PFSK-1 (cell line): ENCODE measurements around the gene PTPRO.

Experiments used
- POLR2AphosphoS5 ChIP-seq: IDR thresholded peaks from 2 replicates; pipeline ENCODE4 v1.6.1; 2012; ENCODE audit warnings: low read depth, mild to moderate bottlenecking, control low read depth, low read length, moderate library complexity
- SIN3A ChIP-seq: IDR thresholded peaks from 2 replicates; pipeline ENCODE4 v1.6.1; 2012; ENCODE audit warnings: mild to moderate bottlenecking, low read length, moderate library complexity, borderline replicate concordance; ENCODE audit not compliant: insufficient read depth
- TAF1 ChIP-seq: IDR thresholded peaks from 2 replicates; pipeline ENCODE4 v1.6.1; 2012; ENCODE audit warnings: low read length, control low read depth, borderline replicate concordance; ENCODE audit not compliant: insufficient read depth
- TF ChIP-seq, protein P1 (sequence below), 2 experiments: IDR thresholded peaks; 2 replicates each; pipeline versions ENCODE4 v1.6.1 to v1.8.0; 2011 to 2012; ENCODE audit warnings: low read depth in 2 of 2, low read length in 2 of 2, control low read depth in 1 of 2, inconsistent platforms in 1 of 2, mild to moderate bottlenecking in 1 of 2, moderate library complexity in 1 of 2; ENCODE audit not compliant: insufficient read depth in 1 of 2

DNA sequence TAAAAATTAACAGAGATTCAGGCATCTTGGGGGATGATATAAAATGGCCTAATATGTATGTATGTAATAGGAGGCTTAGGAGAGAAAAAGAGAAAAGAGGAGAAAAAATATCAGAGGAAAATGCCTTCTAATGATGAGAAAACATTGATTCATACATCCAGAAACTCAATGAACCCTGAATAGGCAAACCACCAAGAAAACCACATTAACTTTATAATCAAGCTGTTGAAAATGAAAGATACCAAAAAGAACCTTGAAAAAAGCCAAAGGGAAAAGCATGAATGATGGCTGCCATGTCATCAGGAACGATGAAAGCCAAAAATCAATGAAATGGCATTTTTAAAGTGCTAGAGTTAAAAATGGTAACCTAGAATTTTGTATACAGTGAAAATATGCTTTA lies 286.6 kb downstream of the PTPRO start:
- TF ChIP-seq, protein P1, sequence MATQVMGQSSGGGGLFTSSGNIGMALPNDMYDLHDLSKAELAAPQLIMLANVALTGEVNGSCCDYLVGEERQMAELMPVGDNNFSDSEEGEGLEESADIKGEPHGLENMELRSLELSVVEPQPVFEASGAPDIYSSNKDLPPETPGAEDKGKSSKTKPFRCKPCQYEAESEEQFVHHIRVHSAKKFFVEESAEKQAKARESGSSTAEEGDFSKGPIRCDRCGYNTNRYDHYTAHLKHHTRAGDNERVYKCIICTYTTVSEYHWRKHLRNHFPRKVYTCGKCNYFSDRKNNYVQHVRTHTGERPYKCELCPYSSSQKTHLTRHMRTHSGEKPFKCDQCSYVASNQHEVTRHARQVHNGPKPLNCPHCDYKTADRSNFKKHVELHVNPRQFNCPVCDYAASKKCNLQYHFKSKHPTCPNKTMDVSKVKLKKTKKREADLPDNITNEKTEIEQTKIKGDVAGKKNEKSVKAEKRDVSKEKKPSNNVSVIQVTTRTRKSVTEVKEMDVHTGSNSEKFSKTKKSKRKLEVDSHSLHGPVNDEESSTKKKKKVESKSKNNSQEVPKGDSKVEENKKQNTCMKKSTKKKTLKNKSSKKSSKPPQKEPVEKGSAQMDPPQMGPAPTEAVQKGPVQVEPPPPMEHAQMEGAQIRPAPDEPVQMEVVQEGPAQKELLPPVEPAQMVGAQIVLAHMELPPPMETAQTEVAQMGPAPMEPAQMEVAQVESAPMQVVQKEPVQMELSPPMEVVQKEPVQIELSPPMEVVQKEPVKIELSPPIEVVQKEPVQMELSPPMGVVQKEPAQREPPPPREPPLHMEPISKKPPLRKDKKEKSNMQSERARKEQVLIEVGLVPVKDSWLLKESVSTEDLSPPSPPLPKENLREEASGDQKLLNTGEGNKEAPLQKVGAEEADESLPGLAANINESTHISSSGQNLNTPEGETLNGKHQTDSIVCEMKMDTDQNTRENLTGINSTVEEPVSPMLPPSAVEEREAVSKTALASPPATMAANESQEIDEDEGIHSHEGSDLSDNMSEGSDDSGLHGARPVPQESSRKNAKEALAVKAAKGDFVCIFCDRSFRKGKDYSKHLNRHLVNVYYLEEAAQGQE (IDR thresholded peaks at IDR 0.05; ENCODE audit: insufficient read depth in 1 of 2, low read depth in 2 of 2, low read length in 2 of 2): no peak
- TF ChIP-seq POLR2AphosphoS5: no peak
- TF ChIP-seq TAF1: no peak
- TF ChIP-seq SIN3A: no peak
